Hypothalamus (tissue), 51 donors: ENCODE results near the gene METTL15.
"Not testable (repeated sequence)": the region's sequence is repeated elsewhere in the genome, so short reads cannot be mapped to it uniquely, and the experiment has no call there.

ENCODE experiments used
- DNase-seq, 51 donors: peaks; one replicate each; lab custom pipeline; 2025; lab: John Stamatoyannopoulos, UW

The METTL15 gene, protein sequence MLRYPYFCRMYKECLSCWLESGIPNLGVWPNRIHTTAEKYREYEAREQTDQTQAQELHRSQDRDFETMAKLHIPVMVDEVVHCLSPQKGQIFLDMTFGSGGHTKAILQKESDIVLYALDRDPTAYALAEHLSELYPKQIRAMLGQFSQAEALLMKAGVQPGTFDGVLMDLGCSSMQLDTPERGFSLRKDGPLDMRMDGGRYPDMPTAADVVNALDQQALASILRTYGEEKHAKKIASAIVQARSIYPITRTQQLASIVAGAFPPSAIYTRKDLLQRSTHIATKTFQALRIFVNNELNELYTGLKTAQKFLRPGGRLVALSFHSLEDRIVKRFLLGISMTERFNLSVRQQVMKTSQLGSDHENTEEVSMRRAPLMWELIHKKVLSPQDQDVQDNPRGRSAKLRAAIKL

DNA sequence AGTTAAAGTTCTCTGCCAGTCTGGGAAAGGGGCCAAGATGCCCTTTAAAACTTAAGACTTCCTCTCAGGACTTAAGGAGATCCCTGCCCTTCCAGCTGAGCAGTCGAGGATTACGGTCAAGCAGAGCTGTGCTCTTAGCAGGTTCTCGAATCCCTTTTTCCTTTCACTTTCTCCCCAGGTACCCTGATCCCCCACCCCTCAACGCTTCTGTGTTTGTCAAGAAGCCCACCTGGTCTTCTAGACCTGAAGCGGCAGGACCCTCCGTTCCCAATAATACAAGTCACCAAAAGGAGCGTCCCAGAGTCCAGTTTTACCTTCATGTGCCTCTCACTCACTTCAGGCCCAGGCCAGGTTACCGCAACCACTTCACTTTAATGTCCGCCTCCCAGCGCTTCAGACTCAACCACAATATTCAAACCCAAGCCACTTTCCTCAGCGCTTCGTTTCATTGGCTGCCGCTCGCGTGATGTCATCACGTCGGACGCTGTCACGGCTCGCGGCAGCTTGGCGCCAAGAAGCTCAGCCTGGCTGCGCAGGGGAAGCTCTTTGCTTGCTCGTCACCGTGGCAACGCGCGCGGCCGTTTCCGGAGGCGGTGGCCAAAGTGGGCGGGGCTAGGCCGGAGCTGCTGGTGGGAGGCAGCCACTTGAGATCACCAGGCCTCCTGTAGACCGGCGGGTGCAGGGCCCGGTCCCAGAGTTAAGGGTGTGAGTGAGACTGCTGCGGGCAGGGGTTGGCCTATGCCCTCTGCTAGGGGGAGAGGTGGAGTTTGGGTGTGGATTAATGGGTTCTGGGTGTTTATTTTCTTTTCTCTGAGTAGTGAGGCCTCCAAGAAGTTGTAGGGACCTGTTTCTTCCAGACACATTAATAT, at the start of gene METTL15, which contains the start of gene KIF18A:
Gene METTL15 (plus strand): TSS at position 639 of the 869 bp plus-strand sequence. CDS start 4,947 bp downstream, outside the sequence.
Gene KIF18A (minus strand): TSS at position 407 of the 869 bp plus-strand sequence. CDS start 10,209 bp downstream, outside the sequence.
- peak; percentile 79 to 100 (median 98) for DNase-seq

DNA sequence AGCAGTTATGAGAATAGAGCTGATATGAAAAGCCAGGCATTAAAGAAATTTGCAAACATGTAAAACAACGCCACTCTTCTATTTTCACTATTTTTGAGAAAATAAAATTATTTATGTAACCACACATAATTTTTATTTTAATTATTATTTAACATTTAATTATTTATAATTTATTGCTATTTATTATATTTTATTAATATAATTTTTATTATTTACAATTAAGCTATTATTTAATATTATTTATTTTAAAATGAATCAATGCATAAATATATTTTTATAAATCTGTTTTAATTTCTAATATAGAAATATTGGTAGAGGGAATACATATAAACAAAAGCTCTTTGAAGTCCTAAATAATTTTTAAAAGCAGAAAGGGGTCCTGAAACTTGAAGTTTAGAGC, 36.9 kb upstream of the METTL15 start:
- DNase-seq, result no peak

DNA sequence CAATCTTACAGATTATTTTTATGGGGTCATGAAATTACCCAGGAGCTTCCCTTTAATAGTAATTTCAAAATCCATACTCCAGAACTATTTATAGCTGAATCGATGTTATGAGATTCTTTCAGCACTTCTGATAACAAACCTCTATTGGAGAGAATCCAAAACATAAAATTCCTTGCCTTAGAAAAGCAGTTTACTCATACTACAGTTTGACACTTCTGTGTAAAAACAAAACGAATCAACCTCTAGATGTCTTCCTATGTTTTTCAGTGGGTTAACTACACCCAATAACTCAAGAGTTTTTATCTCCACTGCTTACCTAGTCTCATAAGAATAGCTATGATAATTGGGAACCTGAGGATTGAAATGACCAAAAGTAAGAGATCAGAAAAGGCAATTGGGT, 35.9 kb upstream of the METTL15 start:
- DNase-seq, result no peak

GRCh38 chr11:28077521-28077920, 30.7 kb upstream of the METTL15 start:
- DNase-seq, result no peak

DNA sequence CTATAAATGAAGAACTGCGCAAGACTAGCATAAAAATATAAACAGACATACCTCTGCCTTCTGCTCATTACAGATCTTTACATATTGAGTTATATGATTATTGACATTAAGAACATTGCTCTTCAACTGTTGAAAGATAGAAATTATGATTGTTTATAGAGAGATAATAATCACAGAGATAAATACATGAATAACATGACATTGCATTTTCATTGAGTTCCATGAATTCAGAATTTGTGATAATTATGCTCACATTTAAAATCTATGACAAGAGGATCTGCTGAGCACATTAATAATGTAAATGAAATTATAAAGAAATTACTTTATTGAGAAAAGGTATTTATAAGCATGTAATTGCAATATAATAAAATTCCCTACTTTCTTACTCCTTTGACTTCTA, 25.1 kb upstream of the METTL15 start:
- no peak for DNase-seq

DNA sequence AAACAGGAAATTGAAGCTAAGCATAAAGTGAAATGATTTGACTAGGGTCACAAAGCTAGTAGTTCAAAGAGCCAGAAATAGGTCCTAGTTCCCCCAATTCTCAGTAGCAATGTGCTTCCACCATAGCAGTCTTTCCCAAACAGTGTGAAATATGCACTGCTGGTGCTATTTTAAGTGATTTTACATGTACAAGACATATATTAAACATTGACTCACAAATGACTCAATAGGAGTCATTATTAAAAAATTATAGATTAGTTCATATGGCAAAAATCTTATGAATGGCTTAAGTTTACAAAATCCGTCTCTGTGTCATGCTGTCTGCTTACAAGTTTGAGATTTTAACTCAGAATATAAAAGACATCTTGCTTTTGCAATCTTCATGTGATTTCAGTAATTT, 21.6 kb upstream of the METTL15 start:
- no peak for DNase-seq

DNA sequence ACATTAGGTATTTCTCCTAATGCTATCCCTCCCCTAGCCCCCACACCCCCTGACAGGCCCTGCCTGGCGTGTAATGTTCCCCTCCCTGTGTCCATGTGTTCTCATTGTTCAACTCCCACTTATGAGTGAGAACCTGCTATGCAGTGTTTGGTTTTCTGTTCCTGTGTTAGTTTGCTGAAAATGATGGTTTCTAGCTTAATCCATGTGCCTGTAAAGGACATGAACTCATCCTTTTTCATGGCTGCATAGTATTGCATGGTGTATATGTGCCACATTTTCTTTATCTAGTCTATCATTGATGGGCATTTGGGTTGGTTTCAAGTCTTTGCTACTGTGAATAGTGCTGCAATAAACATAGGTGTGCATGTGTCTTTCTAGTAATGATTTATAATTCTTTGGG, 21.0 kb upstream of the METTL15 start:
- DNase-seq, result not testable (repeated sequence)

DNA sequence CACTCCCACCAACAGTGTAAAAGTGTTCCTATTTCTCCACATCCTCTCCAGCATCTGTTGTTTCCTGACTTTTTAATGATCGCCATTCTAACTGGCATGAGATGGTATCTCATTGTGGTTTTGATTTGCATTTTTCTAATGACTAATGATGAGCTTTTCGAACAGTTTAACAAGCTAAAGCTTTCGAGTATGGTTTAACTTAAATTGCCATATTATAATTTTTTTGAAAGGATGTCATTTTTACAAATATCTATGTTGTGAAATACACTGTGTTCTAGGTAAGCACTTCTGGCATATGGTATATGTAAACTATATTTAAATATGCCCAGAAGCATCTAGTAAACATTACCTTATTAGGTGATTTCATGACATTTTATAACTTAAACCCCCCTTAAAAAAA, 20.5 kb upstream of the METTL15 start:
- not testable (repeated sequence) for DNase-seq

DNA sequence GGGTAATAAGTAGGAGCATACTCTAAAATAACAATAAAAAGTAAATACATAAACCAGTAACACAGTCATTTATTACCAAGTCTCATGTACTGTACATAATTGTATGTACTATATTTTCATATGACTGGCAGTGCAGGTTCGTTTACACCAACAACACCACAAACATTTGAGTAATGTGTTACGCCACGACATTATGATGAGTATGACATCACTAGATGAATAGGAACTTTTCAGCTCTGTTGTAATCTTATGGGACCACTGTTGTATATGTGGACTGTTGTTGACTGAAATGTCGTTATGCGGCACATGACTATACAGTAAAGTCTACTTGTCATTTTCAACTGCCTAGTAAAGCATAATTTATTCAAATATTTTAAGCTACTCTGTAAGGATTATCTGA, 18.8 kb upstream of the METTL15 start:
- DNase-seq, result no peak

DNA sequence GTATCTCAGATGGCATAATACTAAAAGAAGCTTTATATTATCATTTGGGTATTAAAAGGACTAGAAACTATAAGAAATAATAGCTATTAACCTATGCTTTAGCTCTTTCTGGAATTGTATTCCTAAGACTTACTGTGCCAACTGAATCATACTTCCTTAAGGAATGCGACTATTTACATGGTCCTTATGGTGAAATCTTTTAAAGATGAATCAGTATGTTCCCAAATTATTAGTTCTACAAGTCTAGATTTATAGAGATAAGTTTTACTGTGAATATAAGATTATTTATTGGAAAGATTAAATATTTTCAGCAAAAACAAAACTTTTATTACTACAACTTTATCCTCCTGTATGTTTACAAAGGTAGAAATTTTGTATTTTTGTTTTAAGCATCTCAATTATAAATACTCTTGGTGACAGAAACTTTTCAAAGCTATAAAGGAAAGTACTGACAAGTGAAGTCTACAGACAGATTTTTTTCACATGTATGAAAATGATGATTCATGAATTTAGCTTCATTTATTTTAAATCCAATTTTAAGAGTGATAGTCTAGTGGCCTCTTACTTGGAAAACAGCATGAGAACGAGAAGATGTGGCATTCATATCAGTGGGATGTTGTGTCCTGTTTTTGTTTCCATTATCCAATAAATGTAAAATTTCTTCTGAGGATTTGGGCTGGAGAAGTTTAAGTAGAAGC, 18.0 kb upstream of the METTL15 start:
- no peak for DNase-seq

- no peak for DNase-seq
Measured at GRCh38 chr11:28092786-28093185, 15.4 kb upstream of the METTL15 start.

- DNase-seq, result no peak
Measured at GRCh38 chr11:28098257-28098656, 9.9 kb upstream of the METTL15 start.

DNA sequence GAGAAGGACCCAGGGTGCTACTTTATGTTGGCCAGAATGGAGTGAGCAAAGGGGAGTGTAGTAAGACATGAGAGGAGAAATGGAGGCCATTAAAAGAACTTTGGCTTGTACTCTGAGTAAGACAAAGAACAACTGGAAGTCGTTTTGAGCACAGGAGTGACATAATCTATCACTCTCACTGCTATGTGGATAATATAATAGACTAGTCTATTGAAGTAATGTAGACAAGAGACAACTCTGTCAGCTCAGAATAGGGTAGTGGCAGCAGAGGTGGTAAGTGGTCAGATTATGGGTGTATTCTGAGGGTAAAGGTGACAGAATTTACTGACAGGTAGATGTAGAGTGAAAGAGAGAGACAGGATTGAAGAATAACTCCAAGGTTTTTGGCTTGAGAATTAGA, 8.5 kb upstream of the METTL15 start:
- DNase-seq, result no peak

GRCh38 chr11:28100665-28101064, 7.5 kb upstream of the METTL15 start:
- DNase-seq, result no peak

- not testable (repeated sequence) for DNase-seq
Measured at GRCh38 chr11:28102300-28102699, 5.9 kb upstream of the METTL15 start.

GRCh38 chr11:28104425-28104824, 3.8 kb upstream of the METTL15 start:
- no peak for DNase-seq

GRCh38 chr11:28104984-28105383, 3.2 kb upstream of the METTL15 start:
- no peak for DNase-seq

GRCh38 chr11:28105869-28106268, 2.3 kb upstream of the METTL15 start:
- DNase-seq, result no peak

GRCh38 chr11:28106353-28107043, 1.7 kb upstream of the METTL15 start:
- no peak for DNase-seq

DNA sequence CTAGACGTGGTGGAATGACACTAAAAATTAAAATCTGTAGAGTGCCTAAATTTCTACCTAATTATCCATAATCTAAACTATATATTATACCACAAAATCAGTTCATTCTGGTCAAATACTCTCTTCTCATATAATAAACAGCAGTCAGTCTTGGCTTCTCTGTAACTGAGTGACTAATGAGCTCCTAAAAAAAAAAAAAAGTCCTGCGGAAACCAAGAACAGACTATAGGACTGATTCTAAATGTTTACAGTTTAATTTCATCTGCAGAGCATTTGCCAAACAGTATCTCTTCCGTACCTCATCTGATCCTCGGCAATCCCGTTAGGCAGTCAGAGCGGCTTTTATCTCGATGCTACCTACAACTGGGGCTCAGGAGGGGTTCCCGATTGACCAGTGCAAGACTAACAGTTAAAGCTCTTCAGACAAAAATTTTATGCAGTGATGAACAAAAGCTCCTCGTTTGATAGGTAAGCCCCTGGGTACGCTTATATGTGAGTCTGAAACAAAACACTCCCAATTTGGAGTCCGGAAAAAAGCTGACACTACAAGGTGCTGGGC, 918 bp upstream of the METTL15 start:
- peak in 2 of 51 donors; percentile 20 to 23 for DNase-seq
